Activated naive CD8-positive, alpha-beta T cell treated with anti-CD3 and anti-CD28 coated beads, Interleukin-2, amount 10 ng/mL, durations not matched to agents 7 days and 5 days (primary cell): ENCODE results near the gene PDPK1. TPM values are rescaled to one million over a fixed set of nuclear protein-coding genes. Genes with fewer than 3 reads are reported as not detected.

Experiments
- ATAC-seq: fragments of 150-1000 bp; cut with Tn5 transposase; one replicate; pipeline ENCODE4 v1.10.0; 2021; ENCODE audit warnings: low read depth, moderate library complexity
- POLR2A ChIA-PET: fragments of 350-600 bp; sonication (Branson Sonifier 250); formaldehyde crosslinking; loops from one replicate; lab custom pipeline; 2021; ENCODE audit warnings: antibody characterized with exemption; lab: Charles Lee
- DNase-seq: peaks from one replicate; pipeline ENCODE4 v3.0.0; 2021
- H3K27ac Mint-ChIP-seq: one replicate; pipeline ENCODE4 v1.8.0; 2022; ENCODE audit warnings: mild to moderate bottlenecking, mixed read lengths
- H3K27me3 Mint-ChIP-seq: one replicate; pipeline ENCODE4 v1.8.0; 2022; ENCODE audit warnings: mild to moderate bottlenecking, moderate library complexity, mixed read lengths
- H3K36me3 Mint-ChIP-seq: one replicate; pipeline ENCODE4 v1.8.0; 2021; ENCODE audit warnings: mild to moderate bottlenecking, mixed read lengths
- H3K4me1 Mint-ChIP-seq: one replicate; pipeline ENCODE4 v1.8.0; 2021; ENCODE audit warnings: mixed read lengths
- H3K4me3 Mint-ChIP-seq: one replicate; pipeline ENCODE4 v1.8.0; 2022; ENCODE audit warnings: mild to moderate bottlenecking, moderate library complexity, mixed read lengths
- H3K9me3 Mint-ChIP-seq: one replicate; pipeline ENCODE4 v1.8.0; 2021; ENCODE audit warnings: mixed read lengths
- total RNA-seq, 2 experiments: library from RNA; stranded (reverse); gene quantifications; one replicate each; pipeline ENCODE4 v1.2.3, GENCODE V29; 2021

The PDPK1 gene
- total RNA-seq, 2 experiments from 2014 or later, result 50.6 to 55.1 TPM

DNA sequence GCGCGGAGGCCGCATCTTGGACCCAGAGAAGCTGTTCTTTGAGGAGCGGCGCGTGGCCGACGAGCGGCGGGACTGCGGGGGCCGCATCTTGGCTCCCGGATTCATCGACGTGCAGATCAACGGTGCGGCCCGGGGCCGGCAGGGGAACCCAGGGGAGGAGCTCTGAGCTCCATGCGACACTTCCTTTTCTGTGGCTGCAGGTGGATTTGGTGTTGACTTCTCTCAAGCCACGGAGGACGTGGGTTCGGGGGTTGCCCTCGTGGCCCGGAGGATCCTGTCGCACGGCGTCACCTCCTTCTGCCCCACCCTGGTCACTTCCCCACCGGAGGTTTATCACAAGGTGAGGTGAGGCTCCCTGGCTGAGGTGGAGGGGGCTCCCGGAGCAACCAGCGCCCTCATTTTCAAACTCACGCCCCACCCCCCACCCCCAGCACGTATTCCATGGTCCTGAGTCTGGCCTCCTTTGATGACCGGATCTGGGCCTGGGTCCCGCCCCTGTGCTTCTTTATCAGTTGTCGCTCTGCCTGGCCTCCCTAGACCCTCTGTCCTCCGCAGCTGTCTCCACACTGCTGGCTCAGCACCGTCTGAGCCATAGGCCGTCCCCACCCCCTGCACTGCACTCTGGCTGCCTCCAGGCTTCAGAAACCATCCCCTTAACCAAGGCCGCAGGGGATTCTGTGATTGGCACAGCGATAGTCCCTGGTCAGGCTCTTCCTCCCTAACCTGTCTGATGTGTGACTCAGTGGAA is 16.9 kb upstream of the PDPK1 start:
- Mint-ChIP-seq H3K27ac (peak overlapping the region; percentile 88), H3K4me3 (peak overlapping the region; percentile 83), H3K4me1 (peaks cover 27% of the 10 kb centered on the region), H3K36me3 (peaks cover 16% of the 10 kb centered on the region), H3K27me3 (no peaks in the 10 kb centered on the region), H3K9me3 (no peaks in the 10 kb centered on the region)
- DNase-seq (peak; percentile 72), ATAC-seq (peak; percentile 65)
- POLR2A ChIA-PET, result interaction anchor here (0.5 to 3.3 kb wide), 12 partner anchors 10 to 556 kb away, joined by 3 to 69 read pairs (median 3); partner anchors contain the start of genes ABCA3, CEMP1, PDPK1 and PGP

DNA sequence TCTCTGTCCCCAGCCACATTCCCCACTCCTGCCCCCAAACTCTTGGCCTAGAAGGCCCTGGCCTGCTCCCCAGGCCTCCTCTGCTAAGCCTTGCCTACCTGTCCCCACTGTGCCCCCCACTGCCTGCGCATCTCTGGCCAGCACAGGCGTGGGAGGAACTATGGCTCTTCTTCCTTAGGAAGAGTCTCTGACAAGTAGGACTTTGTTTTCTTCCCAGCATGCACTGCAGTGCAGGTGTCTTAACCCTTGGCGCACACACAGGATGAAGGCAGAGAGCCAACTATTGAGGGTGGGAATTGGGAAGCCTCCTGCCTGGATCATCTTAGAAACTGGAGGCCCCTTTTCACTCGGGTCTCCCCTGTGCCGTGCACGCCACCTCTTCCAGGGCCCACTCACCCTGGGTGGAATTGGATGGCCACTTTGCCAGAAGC is 14.0 kb upstream of the PDPK1 start:
- Mint-ChIP-seq H3K27ac (peak overlapping the region; percentile 48), H3K4me1 (peaks cover 11% of the 10 kb centered on the region), H3K27me3 (no peaks in the 10 kb centered on the region), H3K4me3 (no peak overlapping the region), H3K36me3 (peaks cover 8% of the 10 kb centered on the region), H3K9me3 (no peaks in the 10 kb centered on the region)
- ATAC-seq (no peak), DNase-seq (no peak)
- POLR2A ChIA-PET, result no interaction called here

- Mint-ChIP-seq H3K4me3 (no peak overlapping the region), H3K27me3 (no peaks in the 10 kb centered on the region), H3K9me3 (no peaks in the 10 kb centered on the region), H3K36me3 (peaks cover 8% of the 10 kb centered on the region), H3K4me1 (peaks cover 9% of the 10 kb centered on the region), H3K27ac (peak overlapping the region; percentile 28)
- DNase-seq (no peak), ATAC-seq (no peak)
- POLR2A ChIA-PET, result no interaction called here
Observed at GRCh38 chr16:2524339-2524938, 13.4 kb upstream of the PDPK1 start.

DNA sequence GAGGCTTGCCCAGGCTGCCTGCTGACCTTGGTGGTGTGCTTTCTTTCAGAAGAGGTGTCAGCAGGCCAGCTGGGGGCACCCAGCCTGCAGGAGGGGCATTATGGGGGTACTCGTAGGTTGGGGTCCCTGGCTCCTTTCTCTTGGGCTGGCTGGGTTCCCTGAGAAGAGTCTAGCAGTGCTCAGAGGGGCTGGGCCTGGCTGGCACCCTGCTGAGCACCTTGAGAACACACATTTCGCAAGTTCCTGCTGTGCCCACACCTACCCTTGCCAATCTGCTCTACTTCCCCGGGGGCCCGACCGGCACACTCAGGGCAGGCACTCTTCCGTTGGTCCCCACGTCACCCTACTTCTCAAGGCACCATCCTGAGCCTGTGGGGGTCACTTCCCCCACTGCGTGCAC is 11.7 kb upstream of the PDPK1 start:
- POLR2A ChIA-PET, result interaction anchor here (1.3 kb wide), 1 partner anchor 11 kb away, joined by 3 read pairs; no protein-coding TSS in a partner anchor
- no peak for DNase-seq
- no peaks in the 10 kb centered on the region for H3K9me3 Mint-ChIP-seq
- ATAC-seq, result no peak
- H3K4me3 Mint-ChIP-seq, result no peak overlapping the region
- peaks cover 4% of the 10 kb centered on the region for H3K4me1 Mint-ChIP-seq
- H3K36me3 Mint-ChIP-seq, result peaks cover 6% of the 10 kb centered on the region
- peak overlapping the region; percentile 54 for H3K27ac Mint-ChIP-seq
- no peaks in the 10 kb centered on the region for H3K27me3 Mint-ChIP-seq

DNA sequence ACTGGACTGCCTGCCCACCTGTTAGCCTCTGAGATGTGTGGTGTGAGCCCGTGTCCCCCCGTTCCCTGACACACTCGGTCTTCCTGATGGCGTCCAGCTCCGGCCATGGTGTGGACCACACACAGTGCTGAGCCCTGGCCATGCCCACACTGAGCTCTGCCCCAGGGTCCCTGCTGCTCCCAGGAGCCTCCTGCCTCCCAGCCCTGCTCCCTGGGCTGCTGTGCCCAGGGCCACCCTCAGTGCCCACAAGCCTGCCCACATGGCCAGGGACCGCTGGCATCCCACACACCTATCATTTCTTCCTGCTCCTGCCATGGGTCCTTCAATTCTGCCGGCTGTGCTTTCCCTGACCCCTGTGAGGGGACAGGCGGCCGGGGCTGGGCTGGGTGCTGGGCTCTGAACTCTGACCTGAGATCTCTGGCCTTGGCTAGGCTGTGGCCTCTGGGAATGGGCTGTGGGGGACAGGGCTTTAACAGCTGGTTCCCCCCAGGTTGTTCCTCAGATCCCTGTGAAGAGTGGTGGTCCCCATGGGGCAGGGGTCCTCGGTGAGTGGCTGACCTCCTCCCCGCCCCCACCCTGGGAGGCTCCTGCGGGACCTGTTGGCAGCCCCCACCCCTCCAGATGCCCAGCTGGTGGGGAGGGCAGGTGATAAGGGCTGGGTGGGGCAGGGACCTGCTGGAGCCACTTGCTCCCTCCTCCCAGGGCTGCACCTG is 10.6 kb upstream of the PDPK1 start:
- no peak overlapping the region for H3K4me3 Mint-ChIP-seq
- no peak overlapping the region for H3K27ac Mint-ChIP-seq
- H3K9me3 Mint-ChIP-seq, result no peaks in the 10 kb centered on the region
- no peaks in the 10 kb centered on the region for H3K27me3 Mint-ChIP-seq
- peaks cover 5% of the 10 kb centered on the region for H3K4me1 Mint-ChIP-seq
- DNase-seq, result no peak
- POLR2A ChIA-PET, result interaction anchor here (1.3 kb wide), 1 partner anchor 12 kb away, joined by 3 read pairs; no protein-coding TSS in a partner anchor
- no peak for ATAC-seq
- H3K36me3 Mint-ChIP-seq, result peaks cover 6% of the 10 kb centered on the region

- POLR2A ChIA-PET, result no interaction called here
- Mint-ChIP-seq H3K27me3 (no peaks in the 10 kb centered on the region), H3K36me3 (peaks cover 6% of the 10 kb centered on the region), H3K4me3 (no peak overlapping the region), H3K27ac (no peak overlapping the region), H3K4me1 (peaks cover 8% of the 10 kb centered on the region), H3K9me3 (no peaks in the 10 kb centered on the region)
- ATAC-seq, result no peak
- DNase-seq, result no peak
Observed at GRCh38 chr16:2527784-2528100, 10.1 kb upstream of the PDPK1 start.

- H3K4me3 Mint-ChIP-seq, result no peak overlapping the region
- POLR2A ChIA-PET, result interaction anchor here (1.2 kb wide), 1 partner anchor 15 kb away, joined by 3 read pairs; the partner anchor contains the start of gene ATP6V0C
Observed at GRCh38 chr16:2528161-2529060, 9.4 kb upstream of the PDPK1 start.

GRCh38 chr16:2529061-2529931 is 8.5 kb upstream of the PDPK1 start:
- POLR2A ChIA-PET, result interaction anchor here (1.2 kb wide), 1 partner anchor 16 kb away, joined by 3 read pairs; the partner anchor contains the start of gene ATP6V0C
- H3K36me3 Mint-ChIP-seq, result peaks cover 2% of the 10 kb centered on the region
- ATAC-seq (no peak), DNase-seq (no peak)
- no peak overlapping the region for H3K4me3 Mint-ChIP-seq
- peaks cover 10% of the 10 kb centered on the region for H3K4me1 Mint-ChIP-seq
- H3K27me3 Mint-ChIP-seq, result no peaks in the 10 kb centered on the region
- no peaks in the 10 kb centered on the region for H3K9me3 Mint-ChIP-seq
- H3K27ac Mint-ChIP-seq, result no peak overlapping the region

More at GRCh38 chr16:2528161-2529060, 9.4 kb upstream of the PDPK1 start:
- H3K27me3 Mint-ChIP-seq, result no peaks in the 10 kb centered on the region
- peaks cover 10% of the 10 kb centered on the region for H3K4me1 Mint-ChIP-seq
- ATAC-seq (no peak), DNase-seq (no peak)
- no peak overlapping the region for H3K27ac Mint-ChIP-seq
- peaks cover 6% of the 10 kb centered on the region for H3K36me3 Mint-ChIP-seq
- H3K9me3 Mint-ChIP-seq, result no peaks in the 10 kb centered on the region

GRCh38 chr16:2529961-2530628 is 7.7 kb upstream of the PDPK1 start:
- ATAC-seq, result no peak

GRCh38 chr16:2530629-2531318 is 7.0 kb upstream of the PDPK1 start:
- no peaks in the 10 kb centered on the region for H3K9me3 Mint-ChIP-seq
- DNase-seq, result no peak

More at GRCh38 chr16:2529961-2530628, 7.7 kb upstream of the PDPK1 start:
- no peaks in the 10 kb centered on the region for H3K36me3 Mint-ChIP-seq
- no peaks in the 10 kb centered on the region for H3K9me3 Mint-ChIP-seq
- DNase-seq, result no peak
- H3K27ac Mint-ChIP-seq, result peak overlapping the region; percentile 65
- H3K4me3 Mint-ChIP-seq, result no peak overlapping the region
- H3K27me3 Mint-ChIP-seq, result no peaks in the 10 kb centered on the region
- H3K4me1 Mint-ChIP-seq, result peaks cover 10% of the 10 kb centered on the region
- POLR2A ChIA-PET, result interaction anchor here (1.2 to 3.7 kb wide), 3 partner anchors 11 to 16 kb away, joined by 3 to 69 read pairs (median 43); partner anchors contain the start of genes AMDHD2 and ATP6V0C

GRCh38 chr16:2531371-2531695 is 6.5 kb upstream of the PDPK1 start, which contains the start of gene CEMP1:
Gene CEMP1, minus strand, starts transcription at chr16:2531408. Its CDS starts 335 bp downstream, at chr16:2531073.
- Mint-ChIP-seq H3K4me1 (peaks cover 10% of the 10 kb centered on the region), H3K27me3 (no peaks in the 10 kb centered on the region), H3K9me3 (no peaks in the 10 kb centered on the region), H3K4me3 (peak within 1 kb of the TSS; percentile 96), H3K27ac (peak within 1 kb of the TSS; percentile 100), H3K36me3 (no peaks in the 10 kb centered on the region)
- DNase-seq (no peak), ATAC-seq (no peak)
- POLR2A ChIA-PET, result interaction anchor here (3.5 to 3.7 kb wide), 2 partner anchors 12 to 17 kb away, joined by 43 to 69 read pairs; partner anchors contain the start of genes AMDHD2 and ATP6V0C

More at GRCh38 chr16:2530629-2531318, 7.0 kb upstream of the PDPK1 start:
- Mint-ChIP-seq H3K4me3 (peak overlapping the region; percentile 96), H3K27ac (peak overlapping the region; percentile 100), H3K27me3 (no peaks in the 10 kb centered on the region), H3K4me1 (peaks cover 10% of the 10 kb centered on the region), H3K36me3 (no peaks in the 10 kb centered on the region)
- POLR2A ChIA-PET, result interaction anchor here (3.5 to 3.7 kb wide), 2 partner anchors 11 to 16 kb away, joined by 43 to 69 read pairs; partner anchors contain the start of genes AMDHD2 and ATP6V0C
- no peak for ATAC-seq
